IPS DF 19.7 (cell line): ENCODE results near the gene PACRG.

ENCODE experiments used
- DNase-seq: peaks from one replicate; pipeline ENCODE4 v3.0.0-alpha.2; 2013; ENCODE audit warnings: low read depth, low spot score

PACRG gene

GRCh38 chr6:163282672-163283071 is 554.9 kb downstream of the PACRG start:
- DNase-seq = no peak

DNA sequence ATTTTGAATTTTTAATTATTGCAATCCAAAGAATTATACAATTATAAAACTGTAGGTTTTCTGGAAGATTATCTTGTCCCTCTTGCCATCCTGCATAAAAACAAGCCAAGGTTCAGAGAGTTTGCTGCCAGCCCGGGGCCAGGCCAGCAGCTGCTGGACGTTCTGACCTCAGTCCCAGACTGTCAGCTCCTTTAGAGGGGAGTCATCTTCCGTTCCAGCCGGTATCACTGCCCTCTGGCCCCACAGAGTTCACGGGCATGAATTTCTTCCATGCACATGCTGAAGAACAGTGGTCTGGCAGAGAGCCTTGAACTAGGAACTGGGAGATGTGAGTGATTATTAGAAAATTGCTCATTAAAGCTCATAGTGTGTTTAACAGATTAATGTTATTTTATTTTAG is 556.4 kb downstream of the PACRG start:
- no peak for DNase-seq

GRCh38 chr6:163285691-163286090 is 557.9 kb downstream of the PACRG start:
- DNase-seq = no peak

- DNase-seq = no peak
Measured at GRCh38 chr6:163287626-163288025, 559.9 kb downstream of the PACRG start.

- DNase-seq = no peak
Measured at GRCh38 chr6:163288066-163288465, 560.3 kb downstream of the PACRG start.

- DNase-seq = no peak
Measured at GRCh38 chr6:163288915-163289314, 561.1 kb downstream of the PACRG start.

DNA sequence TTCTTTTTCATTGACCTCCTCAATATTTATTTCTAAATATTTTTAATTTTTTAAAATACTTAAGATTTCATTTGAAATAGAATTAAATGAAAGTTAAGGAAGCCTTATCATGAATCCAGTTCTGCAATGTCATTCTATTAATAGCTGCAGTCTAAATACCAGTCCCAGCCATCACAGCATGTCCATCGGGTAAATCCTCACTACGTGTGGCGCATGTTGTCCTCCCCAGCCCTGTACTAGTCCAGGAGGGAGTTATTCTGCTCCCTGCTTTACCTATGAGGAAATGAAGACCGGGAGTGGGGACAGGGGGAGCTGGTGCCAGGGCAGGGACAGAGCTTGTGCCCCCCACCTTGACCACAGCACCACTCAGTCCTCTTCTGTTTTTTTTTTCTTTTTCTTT is 561.7 kb downstream of the PACRG start:
- DNase-seq = no peak

DNA sequence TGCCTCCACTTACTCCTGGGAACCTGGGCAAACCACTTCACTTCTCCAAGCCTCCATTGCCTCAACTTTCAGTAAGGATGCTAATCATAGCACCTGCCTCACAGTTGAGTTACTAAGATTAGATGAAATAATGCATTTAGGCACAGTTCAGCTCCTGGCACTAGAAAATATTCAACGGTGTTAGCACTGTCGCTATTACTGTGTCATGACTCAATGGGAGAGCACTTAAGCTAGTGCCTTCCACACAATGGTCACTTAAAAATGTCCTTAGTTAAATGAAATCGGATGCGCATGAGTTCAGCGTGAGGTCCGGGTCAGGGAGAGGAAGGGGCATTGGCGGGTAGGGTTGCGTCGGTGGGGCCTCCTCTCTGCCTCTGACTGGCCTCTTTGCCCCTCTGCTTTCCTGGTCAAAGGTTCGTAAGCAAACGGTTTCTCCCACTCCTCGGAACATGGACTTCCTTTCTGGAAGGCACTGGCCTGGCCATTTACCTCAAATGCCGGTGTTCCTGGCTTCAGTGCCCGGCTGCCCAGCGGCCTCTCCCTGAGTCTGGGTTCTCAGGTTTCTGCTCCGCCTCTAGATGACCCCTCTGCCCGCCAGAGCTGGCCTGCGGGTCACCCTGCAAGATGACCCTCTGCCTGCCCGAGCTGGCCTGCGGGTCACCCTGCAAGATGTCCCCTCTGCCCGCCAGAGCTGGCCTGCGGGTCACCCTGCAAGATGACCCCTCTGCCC is 562.9 kb downstream of the PACRG start:
- no peak for DNase-seq

DNA sequence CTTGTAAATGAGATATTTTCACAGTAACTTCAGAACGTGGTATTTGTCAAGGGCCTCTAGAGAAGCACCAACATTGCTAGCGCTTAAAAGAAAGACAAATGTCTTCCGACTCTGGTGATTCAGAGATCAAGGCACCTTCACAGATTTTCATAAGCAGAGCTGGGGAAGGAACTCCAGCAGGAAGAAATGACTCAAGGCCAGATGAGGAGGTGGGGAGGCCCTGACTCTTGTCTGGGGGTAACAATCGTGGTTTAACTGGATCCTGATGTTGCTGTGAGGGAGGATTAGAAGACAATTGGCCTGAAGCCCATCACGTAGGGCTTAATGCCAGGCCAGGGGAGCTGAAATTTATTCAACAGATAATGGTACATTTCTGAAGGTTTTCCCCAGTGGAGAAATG is 563.8 kb downstream of the PACRG start:
- DNase-seq = no peak

GRCh38 chr6:163293286-163293685 is 565.5 kb downstream of the PACRG start:
- DNase-seq = no peak

DNA sequence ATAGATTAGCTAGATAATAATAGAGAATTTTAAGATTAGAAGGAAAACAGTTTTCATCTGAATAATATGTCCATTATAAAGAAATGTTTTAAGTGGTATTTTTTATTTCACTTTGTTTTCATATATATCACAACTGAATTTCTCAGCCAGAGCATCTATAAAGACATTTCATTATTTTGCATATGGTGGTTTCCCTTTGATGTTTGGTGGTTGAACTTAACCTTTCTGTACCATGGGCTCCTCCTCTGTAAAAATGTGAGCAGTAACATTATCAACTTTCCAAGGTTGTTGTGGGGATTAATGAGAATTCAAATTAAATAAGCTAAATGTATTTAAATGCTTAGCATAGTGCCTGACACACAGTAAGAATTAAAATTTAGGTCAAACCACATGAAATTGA is 567.0 kb downstream of the PACRG start:
- no peak for DNase-seq

DNA sequence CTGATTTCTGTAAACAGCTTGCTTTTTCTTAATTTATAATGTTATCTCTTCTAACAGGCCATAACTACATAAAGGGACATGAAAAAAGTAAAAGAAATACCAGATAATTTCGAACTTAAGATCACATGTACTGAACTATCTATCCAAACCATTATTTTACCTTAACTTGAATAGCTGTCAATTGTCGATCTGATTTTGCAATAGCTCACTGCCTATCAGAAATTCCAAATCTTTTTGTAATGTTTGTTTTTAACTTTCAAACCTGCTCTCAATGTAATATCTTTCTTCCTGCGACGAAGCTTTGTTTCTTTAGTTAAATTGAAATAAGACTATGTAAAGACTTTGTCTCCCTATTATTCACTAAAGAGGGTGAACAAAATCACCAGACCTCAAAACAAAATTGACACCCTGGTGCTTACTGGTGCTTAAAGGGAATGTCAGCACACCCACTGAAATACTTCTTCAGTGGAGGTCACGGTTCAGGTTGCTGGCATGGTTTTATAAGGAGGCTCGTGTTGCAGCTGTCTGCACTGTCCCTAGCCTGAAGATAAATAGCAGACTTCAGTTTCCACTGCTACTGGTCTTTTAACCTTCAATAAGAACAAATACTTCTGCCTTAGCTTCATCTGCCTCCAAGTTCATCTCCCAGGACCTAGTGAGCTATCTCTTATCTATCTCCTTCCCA is 569.2 kb downstream of the PACRG start:
- no peak for DNase-seq

DNA sequence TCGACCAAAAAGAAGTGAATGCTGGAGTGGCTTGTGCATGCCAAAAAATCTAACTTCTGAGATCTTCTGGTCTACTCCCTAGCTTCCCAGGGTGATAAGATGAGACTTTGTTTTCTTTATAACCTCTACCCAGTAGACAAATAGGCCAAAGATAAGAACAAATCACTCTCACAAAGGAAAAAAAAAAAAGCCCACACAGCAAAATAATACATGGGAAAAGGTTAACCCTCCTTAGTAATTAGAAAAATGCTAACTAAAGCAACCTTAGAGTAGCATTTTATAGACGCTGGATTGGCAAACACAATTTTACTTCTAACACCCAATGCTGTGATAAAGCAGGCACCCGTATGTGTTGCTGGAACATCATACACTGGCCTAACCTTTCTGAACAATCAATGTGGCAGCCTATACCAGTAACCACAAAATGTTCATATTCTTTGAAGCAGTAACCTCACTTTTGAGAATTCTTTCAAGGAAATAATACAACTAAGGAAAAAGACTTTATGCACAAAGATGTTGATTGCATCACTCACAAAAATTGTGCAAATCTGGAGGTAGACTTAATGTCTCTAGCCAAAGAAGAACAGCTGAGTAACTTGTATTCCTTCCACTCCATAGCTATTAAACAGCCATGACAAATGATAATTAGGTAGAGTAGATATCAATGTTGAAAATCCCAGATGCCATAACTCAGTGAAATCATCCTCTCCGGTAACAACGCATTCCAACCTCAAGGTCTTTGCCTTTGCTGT is 570.5 kb downstream of the PACRG start:
- no peak for DNase-seq

DNA sequence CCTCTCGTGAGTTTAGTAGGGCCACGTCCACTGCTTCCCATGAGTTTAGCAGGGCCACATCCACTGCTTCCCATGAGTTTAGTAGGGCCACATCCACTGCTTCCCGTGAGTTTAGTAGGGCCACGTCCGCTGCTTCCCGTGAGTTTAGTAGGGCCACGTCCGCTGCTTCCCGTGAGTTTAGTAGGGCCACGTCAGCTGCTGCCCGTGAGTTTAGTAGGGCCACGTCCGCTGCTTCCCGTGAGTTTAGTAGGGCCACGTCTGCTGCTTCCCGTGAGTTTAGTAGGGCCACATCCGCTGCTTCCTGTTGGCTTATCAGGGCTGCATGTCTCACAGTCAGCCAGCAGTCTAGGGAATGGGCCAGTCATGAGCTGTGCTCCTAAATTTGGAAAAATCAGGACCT is 573.1 kb downstream of the PACRG start:
- DNase-seq = no peak

- no peak for DNase-seq
Measured at GRCh38 chr6:163301726-163302635, 574.2 kb downstream of the PACRG start.

DNA sequence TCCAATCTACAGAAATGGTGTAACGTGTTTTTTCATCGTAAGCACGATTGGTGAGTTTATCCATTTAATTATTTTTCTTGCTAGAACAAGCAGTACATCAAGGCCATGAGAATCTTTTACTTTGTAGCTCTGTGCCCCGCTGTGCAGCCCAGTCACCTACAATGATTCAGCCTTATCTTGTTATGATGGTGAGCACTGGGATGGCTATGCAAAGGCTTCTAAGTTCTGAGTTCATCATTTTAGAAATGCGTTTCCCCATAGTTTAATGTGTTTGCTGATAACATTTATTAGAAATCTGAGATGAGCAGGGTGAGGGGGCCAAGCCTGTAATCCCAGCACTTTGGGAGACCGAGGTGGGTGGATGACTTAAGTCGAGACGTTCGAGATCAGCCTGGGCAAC is 575.0 kb downstream of the PACRG start:
- DNase-seq = no peak

DNA sequence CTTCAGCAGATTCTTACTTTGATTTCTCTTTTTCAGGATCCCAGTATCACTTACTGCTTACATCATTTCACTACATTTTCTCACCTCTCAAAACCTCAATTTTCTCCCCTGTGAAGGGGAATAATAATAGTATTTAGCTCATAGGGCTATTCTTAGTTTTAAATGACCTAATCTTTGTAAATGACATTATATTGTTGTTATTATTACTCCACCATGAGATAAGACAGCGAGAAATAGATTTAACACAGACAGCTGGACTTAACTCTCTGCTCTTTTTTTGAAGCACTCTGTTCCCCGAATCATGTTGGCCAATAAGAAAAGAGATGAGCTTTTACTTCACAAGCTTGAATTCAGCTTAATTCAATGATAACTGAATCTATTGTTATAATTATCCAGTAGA is 578.2 kb downstream of the PACRG start:
- DNase-seq = no peak

GRCh38 chr6:163308629-163309440 is 581.1 kb downstream of the PACRG start:
- no peak for DNase-seq

DNA sequence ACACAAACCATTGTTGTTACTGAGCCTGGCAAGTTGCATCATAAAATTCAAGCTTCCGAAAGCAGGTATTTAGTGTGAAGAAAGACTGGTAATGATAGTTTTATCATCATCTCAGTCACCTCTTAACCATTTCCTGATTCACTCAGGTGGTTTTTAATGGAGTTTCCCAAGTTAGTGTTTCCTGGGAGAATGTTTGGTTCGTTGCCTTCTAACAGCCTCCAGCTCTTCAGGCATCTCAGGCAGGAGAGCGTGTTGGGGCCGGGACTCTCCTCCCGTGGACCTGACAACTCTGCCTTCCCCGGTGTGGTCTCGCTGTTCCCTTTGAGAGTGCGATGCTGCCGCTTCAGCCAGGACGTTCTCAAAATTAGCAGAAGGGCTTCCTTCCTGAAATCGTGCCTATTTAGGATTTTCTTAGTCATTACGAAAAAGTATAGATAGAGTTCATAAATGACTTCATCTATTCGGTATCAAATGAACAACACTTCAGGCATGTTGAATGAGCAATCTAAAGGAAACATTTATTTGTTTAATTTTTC is 581.8 kb downstream of the PACRG start:
- DNase-seq = no peak
